NCI-H2196 treated with DMSO at 0.1 percent for 48 hours (cell line): Measurements from ENCODE around the gene KRT6B.

ENCODE experiments used
- DNase-seq: peaks from one replicate; lab custom pipeline; 2025; ENCODE audit not compliant: unreplicated experiment; lab: John Stamatoyannopoulos, UW

The KRT6B gene

GRCh38 chr12:52437508-52437907, 14.4 kb downstream of the KRT6B start:
- DNase-seq, result no peak

GRCh38 chr12:52436828-52437474, 15.0 kb downstream of the KRT6B start:
- no peak for DNase-seq

GRCh38 chr12:52436000-52436827, 15.7 kb downstream of the KRT6B start:
- peak; percentile 68 for DNase-seq

- DNase-seq, result no peak
Observed at GRCh38 chr12:52435659-52435999, 16.3 kb downstream of the KRT6B start.

GRCh38 chr12:52434760-52435530, 17.0 kb downstream of the KRT6B start:
- no peak for DNase-seq

GRCh38 chr12:52434081-52434733, 17.7 kb downstream of the KRT6B start, which contains the start of gene KRT75:
KRT75 (minus strand) TSS chr12:52434371; CDS start chr12:52434304, 67 bp downstream.
- peak; percentile 35 for DNase-seq

GRCh38 chr12:52433501-52434080, 18.4 kb downstream of the KRT6B start:
- DNase-seq, result no peak

- no peak for DNase-seq
Observed at GRCh38 chr12:52432559-52433207, 19.3 kb downstream of the KRT6B start.

- no peak for DNase-seq
Observed at GRCh38 chr12:52428121-52428520, 23.8 kb downstream of the KRT6B start.

GRCh38 chr12:52427083-52427482, 24.9 kb downstream of the KRT6B start:
- DNase-seq, result no peak

GRCh38 chr12:52426034-52426433, 25.9 kb downstream of the KRT6B start:
- DNase-seq, result no peak

GRCh38 chr12:52425466-52425865, 26.5 kb downstream of the KRT6B start:
- DNase-seq, result no peak

- DNase-seq, result peak; percentile 24
Observed at GRCh38 chr12:52423661-52424500, 28.1 kb downstream of the KRT6B start.

GRCh38 chr12:52423035-52423434, 28.9 kb downstream of the KRT6B start:
- no peak for DNase-seq

GRCh38 chr12:52419656-52420055, 32.3 kb downstream of the KRT6B start:
- no peak for DNase-seq

GRCh38 chr12:52418576-52419110, 33.3 kb downstream of the KRT6B start:
- no peak for DNase-seq

GRCh38 chr12:52417740-52418139, 34.2 kb downstream of the KRT6B start:
- DNase-seq, result no peak

- DNase-seq, result no peak
Observed at GRCh38 chr12:52416795-52417194, 35.2 kb downstream of the KRT6B start.
